BLaER1 treated with 17β-estradiol and CSF1 and Interleukin-3, amounts not matched to agents 10 nM and 100 nM (cell line): ENCODE measurements around the gene PMEPA1.
A peak's percentile ranks its signal among the peaks of the same experiment; 100 is the strongest.
"Not testable (repeated sequence)": the region's sequence is repeated elsewhere in the genome, so short reads cannot be mapped to it uniquely, and the experiment has no call there.

ENCODE experiments used
- H3K27ac ChIP-seq, 11 experiments: shearing (Covaris generic); formaldehyde crosslinking; 2 replicates each; pipeline ENCODE4 v1.8.1; 2022
- H3K27me3 ChIP-seq, 11 experiments: shearing (Covaris generic); formaldehyde crosslinking; 2 replicates each; pipeline ENCODE4 v1.8.1; 2022
- H3K36me3 ChIP-seq, 11 experiments: shearing (Covaris generic); formaldehyde crosslinking; 2 replicates each; pipeline ENCODE4 v1.8.1; 2022
- H3K4me1 ChIP-seq, 10 experiments: shearing (Covaris generic); formaldehyde crosslinking; 2 replicates each; pipeline ENCODE4 v1.8.1; 2022
- H3K4me2 ChIP-seq, 11 experiments: shearing (Covaris generic); formaldehyde crosslinking; 2 replicates each; pipeline ENCODE4 v1.8.1; 2022
- H3K4me3 ChIP-seq, 10 experiments: shearing (Covaris generic); formaldehyde crosslinking; 2 replicates each; pipeline ENCODE4 v1.8.1; 2022
- H3K9ac ChIP-seq, 11 experiments: shearing (Covaris generic); formaldehyde crosslinking; 2 replicates each; pipeline ENCODE4 v1.8.1; 2022
- H3K9me3 ChIP-seq, 11 experiments: shearing (Covaris generic); formaldehyde crosslinking; replicated peaks in 1 of 11; 2 replicates each; pipeline ENCODE4 v1.8.1; 2022
- H4K20me1 ChIP-seq, 11 experiments: shearing (Covaris generic); formaldehyde crosslinking; 2 replicates each; pipeline ENCODE4 v1.8.1; 2022
- Cebpa-rat ChIP-seq, 11 experiments: shearing (Covaris generic); IDR thresholded peaks; 2 replicates each; pipeline ENCODE4 v1.8.1; 2022

PMEPA1 gene

GRCh38 chr20:57632286-57632685, 77.5 kb downstream of the PMEPA1 start:
- TF ChIP-seq Cebpa-rat (IDR thresholded peaks at IDR 0.05): no peak
- Histone ChIP-seq H3K4me3 (no peak overlapping the region), H3K4me1 (peaks cover 19 to 52% (median 34%) of the 10 kb centered on the region in 10 experiments), H3K27ac (no peak overlapping the region), H3K9me3 (peaks cover 11 to 28% (median 17%) of the 10 kb centered on the region in 11 experiments; a peak in 21 of 22 replicates), H3K36me3 (no peaks in the 10 kb centered on the region), H4K20me1 (no peaks in the 10 kb centered on the region), H3K27me3 (no peaks in the 10 kb centered on the region), H3K9ac (no peak overlapping the region), H3K4me2 (peak overlapping the region in 4 of 11 experiments; percentile 21 to 39 (median 30); a peak in 6 of 22 replicates)

GRCh38 chr20:57630061-57630460, 79.8 kb downstream of the PMEPA1 start:
- H3K9me3 ChIP-seq: peaks cover 7 to 22% (median 16%) of the 10 kb centered on the region in 11 experiments; a peak in 20 of 22 replicates
- no peak for TF ChIP-seq Cebpa-rat (IDR thresholded peaks at IDR 0.05)
- H3K27ac ChIP-seq: peak overlapping the region in 7 of 11 experiments; percentile 89 to 96 (median 92); a peak in 9 of 22 replicates
- H3K4me3 ChIP-seq: no peak overlapping the region; a peak in 1 of 20 replicates
- H3K9ac ChIP-seq: no peak overlapping the region
- H3K4me2 ChIP-seq: peak overlapping the region in 3 of 11 experiments; percentile 2 to 92 (median 80); a peak in 4 of 22 replicates
- H3K4me1 ChIP-seq: peaks cover 25 to 58% (median 44%) of the 10 kb centered on the region in 10 experiments
- no peaks in the 10 kb centered on the region for H3K36me3 ChIP-seq
- no peaks in the 10 kb centered on the region for H3K27me3 ChIP-seq
- no peaks in the 10 kb centered on the region for H4K20me1 ChIP-seq

GRCh38 chr20:57629491-57629901, 80.3 kb downstream of the PMEPA1 start:
- Histone ChIP-seq H3K4me1 (peaks cover 25 to 57% (median 43%) of the 10 kb centered on the region in 10 experiments), H3K9me3 (peaks cover 11 to 27% (median 20%) of the 10 kb centered on the region in 11 experiments; a peak in 20 of 22 replicates), H3K9ac (peak overlapping the region in 1 of 11 experiments; percentile 78; a peak in 1 of 22 replicates), H3K27ac (peak overlapping the region in 8 of 11 experiments; percentile 89 to 96 (median 92); a peak in 13 of 22 replicates), H3K4me2 (peak overlapping the region in 8 of 11 experiments; percentile 76 to 92 (median 82); a peak in 9 of 22 replicates)
- not testable (repeated sequence) for H4K20me1 ChIP-seq, H3K4me3 ChIP-seq, H3K27me3 ChIP-seq, H3K36me3 ChIP-seq

GRCh38 chr20:57628962-57629308, 80.9 kb downstream of the PMEPA1 start:
- Histone ChIP-seq H3K27ac (peak overlapping the region; percentile 34 to 96 (median 91); a peak in 21 of 22 replicates), H3K4me2 (peak overlapping the region; percentile 51 to 92 (median 80)), H3K9me3 (peaks cover 11 to 28% (median 20%) of the 10 kb centered on the region in 11 experiments; a peak in 20 of 22 replicates), H3K4me1 (peaks cover 25 to 52% (median 39%) of the 10 kb centered on the region in 10 experiments), H3K9ac (peak overlapping the region in 9 of 11 experiments; percentile 54 to 82 (median 77); a peak in 17 of 22 replicates)
- H3K36me3 ChIP-seq, H3K27me3 ChIP-seq, H4K20me1 ChIP-seq, H3K4me3 ChIP-seq: not testable (repeated sequence)

GRCh38 chr20:57628047-57628961, 81.5 kb downstream of the PMEPA1 start:
- Histone ChIP-seq H3K9ac (peak overlapping the region in 10 of 11 experiments; percentile 38 to 82 (median 77); a peak in 19 of 22 replicates), H3K4me2 (peak overlapping the region; percentile 75 to 92 (median 85)), H3K27me3 (no peaks in the 10 kb centered on the region), H3K4me3 (no peak overlapping the region; a peak in 1 of 20 replicates), H3K9me3 (peaks cover 11 to 28% (median 20%) of the 10 kb centered on the region in 11 experiments; a peak in 20 of 22 replicates), H3K27ac (peak overlapping the region; percentile 34 to 96 (median 91); a peak in 21 of 22 replicates), H4K20me1 (no peaks in the 10 kb centered on the region), H3K4me1 (peaks cover 25 to 47% (median 35%) of the 10 kb centered on the region in 10 experiments), H3K36me3 (no peaks in the 10 kb centered on the region)
- peak in 7 of 11 experiments; percentile 35 to 72 (median 57); a peak in 9 of 22 replicates for TF ChIP-seq Cebpa-rat (IDR thresholded peaks at IDR 0.05)

GRCh38 chr20:57627339-57627738, 82.5 kb downstream of the PMEPA1 start:
- Histone ChIP-seq H3K4me1 (peaks cover 25 to 53% (median 43%) of the 10 kb centered on the region in 10 experiments), H3K36me3 (no peaks in the 10 kb centered on the region), H4K20me1 (no peaks in the 10 kb centered on the region), H3K4me3 (no peak overlapping the region), H3K4me2 (peak overlapping the region; percentile 75 to 92 (median 85)), H3K9me3 (peaks cover 11 to 28% (median 20%) of the 10 kb centered on the region in 11 experiments; a peak in 20 of 22 replicates), H3K27ac (peak overlapping the region in 10 of 11 experiments; percentile 56 to 96 (median 91); a peak in 20 of 22 replicates), H3K9ac (peak overlapping the region in 9 of 11 experiments; percentile 54 to 82 (median 77); a peak in 17 of 22 replicates), H3K27me3 (no peaks in the 10 kb centered on the region)
- no peak for TF ChIP-seq Cebpa-rat (IDR thresholded peaks at IDR 0.05)

GRCh38 chr20:57625978-57626377, 83.8 kb downstream of the PMEPA1 start:
- 0 out of 22 replicates have a peak overlapping the region, but pooled peaks of 1 of the 11 experiments have one; percentile 7 for H3K4me2 ChIP-seq
- no peak for TF ChIP-seq Cebpa-rat (IDR thresholded peaks at IDR 0.05)
- peaks cover 11 to 28% (median 20%) of the 10 kb centered on the region in 11 experiments; a peak in 20 of 22 replicates for H3K9me3 ChIP-seq
- H3K36me3 ChIP-seq: no peaks in the 10 kb centered on the region
- peaks cover 35 to 61% (median 55%) of the 10 kb centered on the region in 10 experiments for H3K4me1 ChIP-seq
- no peaks in the 10 kb centered on the region for H4K20me1 ChIP-seq
- H3K4me3 ChIP-seq: no peak overlapping the region
- peak overlapping the region in 3 of 11 experiments; percentile 92 to 96 (median 93); a peak in 4 of 22 replicates for H3K27ac ChIP-seq
- peaks cover 0 to 5% (median 0%) of the 10 kb centered on the region in 11 experiments; a peak in 4 of 22 replicates for H3K27me3 ChIP-seq
- H3K9ac ChIP-seq: no peak overlapping the region

- H3K36me3 ChIP-seq: no peaks in the 10 kb centered on the region
- no peak overlapping the region; a peak in 1 of 22 replicates for H3K27ac ChIP-seq
- 0 out of 22 replicates have a peak overlapping the region, but pooled peaks of 1 of the 11 experiments have one; percentile 7 for H3K4me2 ChIP-seq
- peaks cover 0 to 10% (median 0%) of the 10 kb centered on the region in 11 experiments; a peak in 5 of 22 replicates for H3K27me3 ChIP-seq
- peaks cover 41 to 67% (median 61%) of the 10 kb centered on the region in 10 experiments for H3K4me1 ChIP-seq
- H3K9ac ChIP-seq: no peak overlapping the region
- H3K4me3 ChIP-seq: no peak overlapping the region
- TF ChIP-seq Cebpa-rat (IDR thresholded peaks at IDR 0.05): no peak
- peaks cover 11 to 27% (median 20%) of the 10 kb centered on the region in 11 experiments; a peak in 20 of 22 replicates for H3K9me3 ChIP-seq
- H4K20me1 ChIP-seq: no peaks in the 10 kb centered on the region
Measured at GRCh38 chr20:57625181-57625958, 84.4 kb downstream of the PMEPA1 start.
